HUES64 (cell line): Measurements from ENCODE around the gene SESN3.
A peak's percentile ranks its signal among the peaks of the same experiment; 100 is the strongest.

Source experiments
- H3K27ac ChIP-seq: 2 replicates; pipeline ENCODE4 v1.7.0; 2013; ENCODE audit warnings: low read depth, low read length, inconsistent platforms
- H3K27me3 ChIP-seq: 2 replicates; pipeline ENCODE4 v1.6.1; 2013; ENCODE audit warnings: mild to moderate bottlenecking, low read length; ENCODE audit not compliant: insufficient read depth
- H3K36me3 ChIP-seq: 2 replicates; pipeline ENCODE4 v1.6.1; 2013; ENCODE audit warnings: mild to moderate bottlenecking, low read length; ENCODE audit not compliant: insufficient read depth
- H3K4me1 ChIP-seq: 2 replicates; pipeline ENCODE4 v1.6.1; 2013; ENCODE audit warnings: mild to moderate bottlenecking, low read length, moderate library complexity; ENCODE audit not compliant: insufficient read depth
- H3K4me3 ChIP-seq: 2 replicates; pipeline ENCODE4 v1.5.1; 2013; ENCODE audit warnings: mild to moderate bottlenecking, low read length, moderate library complexity
- H3K9ac ChIP-seq: 2 replicates; pipeline ENCODE4 v1.6.1; 2013; ENCODE audit warnings: mild to moderate bottlenecking, low read depth, low read length
- H3K9me3 ChIP-seq: 2 replicates; pipeline ENCODE4 v1.6.1; 2013; ENCODE audit warnings: low read depth, low read length; ENCODE audit not compliant: insufficient read depth
- WGBS: fragments of 150-250, 120-280 bp; methylation state at CpG from one replicate; pipeline ENCODE4 v1.1.7; 2013; ENCODE audit warnings: missing lambda C conversion rate; 5-methylcytosine and 5-hydroxymethylcytosine counted together

Gene SESN3

GRCh38 chr11:95149651-95150364, 81.2 kb downstream of the SESN3 start:
- Histone ChIP-seq H3K4me3 (peak overlapping the region; percentile 63), H3K9me3 (no peaks in the 10 kb centered on the region), H3K9ac (0 out of 2 replicates have a peak overlapping the region, but pooled peaks have one; percentile 45), H3K27me3 (peaks cover 64% of the 10 kb centered on the region), H3K4me1 (peaks cover 7% of the 10 kb centered on the region; the same call in 1 of the 2 replicates), H3K27ac (no peak overlapping the region), H3K36me3 (no peaks in the 10 kb centered on the region)
- WGBS, result 3% methylated on average over 23 of the region's 23 CpGs

GRCh38 chr11:95148938-95149337, 82.1 kb downstream of the SESN3 start:
- Histone ChIP-seq H3K27me3 (peaks cover 72% of the 10 kb centered on the region), H3K4me3 (no peak overlapping the region), H3K9me3 (no peaks in the 10 kb centered on the region), H3K27ac (no peak overlapping the region), H3K4me1 (peaks cover 7% of the 10 kb centered on the region; the same call in 1 of the 2 replicates), H3K36me3 (no peaks in the 10 kb centered on the region), H3K9ac (no peak overlapping the region)
- 53% methylated on average over 2 of the region's 2 CpGs for WGBS

GRCh38 chr11:95148406-95148805, 82.6 kb downstream of the SESN3 start:
- Histone ChIP-seq H3K9ac (no peak overlapping the region), H3K36me3 (no peaks in the 10 kb centered on the region), H3K4me1 (peaks cover 7% of the 10 kb centered on the region; the same call in 1 of the 2 replicates), H3K27me3 (peaks cover 77% of the 10 kb centered on the region), H3K4me3 (no peak overlapping the region), H3K27ac (no peak overlapping the region), H3K9me3 (no peaks in the 10 kb centered on the region)

- Histone ChIP-seq H3K4me1 (peaks cover 7% of the 10 kb centered on the region; the same call in 1 of the 2 replicates), H3K27ac (no peak overlapping the region), H3K9ac (no peak overlapping the region), H3K27me3 (peaks cover 86% of the 10 kb centered on the region), H3K4me3 (no peak overlapping the region), H3K9me3 (no peaks in the 10 kb centered on the region), H3K36me3 (no peaks in the 10 kb centered on the region)
- 48% methylated on average over 2 of the region's 4 CpGs for WGBS
Measured at GRCh38 chr11:95147364-95147905, 83.6 kb downstream of the SESN3 start.

- Histone ChIP-seq H3K9ac (no peak overlapping the region), H3K4me1 (peaks cover 7% of the 10 kb centered on the region; the same call in 1 of the 2 replicates), H3K36me3 (no peaks in the 10 kb centered on the region), H3K4me3 (no peak overlapping the region), H3K27ac (no peak overlapping the region), H3K9me3 (no peaks in the 10 kb centered on the region), H3K27me3 (peaks cover 98% of the 10 kb centered on the region)
- 91% methylated on average over 4 of the region's 4 CpGs for WGBS
Measured at GRCh38 chr11:95145430-95146060, 85.5 kb downstream of the SESN3 start.

- peaks cover 6% of the 10 kb centered on the region; the same call in 1 of the 2 replicates for H3K4me1 ChIP-seq
- H3K9ac ChIP-seq, result no peak overlapping the region
- H3K36me3 ChIP-seq, result no peaks in the 10 kb centered on the region
- 86% methylated on average over 7 of the region's 7 CpGs for WGBS
- H3K4me3 ChIP-seq, result no peak overlapping the region
- H3K27ac ChIP-seq, result no peak overlapping the region
- no peaks in the 10 kb centered on the region for H3K9me3 ChIP-seq
- H3K27me3 ChIP-seq, result peaks cover 95% of the 10 kb centered on the region
Measured at GRCh38 chr11:95144313-95145235, 86.4 kb downstream of the SESN3 start.

GRCh38 chr11:95143106-95143681, 87.8 kb downstream of the SESN3 start:
- H3K4me3 ChIP-seq, result no peak overlapping the region
- H3K9me3 ChIP-seq, result no peaks in the 10 kb centered on the region
- 87% methylated on average over 6 of the region's 6 CpGs for WGBS
- H3K36me3 ChIP-seq, result no peaks in the 10 kb centered on the region
- peaks cover 81% of the 10 kb centered on the region for H3K27me3 ChIP-seq
- no peak overlapping the region for H3K9ac ChIP-seq
- no peak overlapping the region for H3K27ac ChIP-seq
- peaks cover 4% of the 10 kb centered on the region; the same call in 1 of the 2 replicates for H3K4me1 ChIP-seq

GRCh38 chr11:95142431-95142830, 88.6 kb downstream of the SESN3 start:
- H3K4me3 ChIP-seq, result no peak overlapping the region
- no peaks in the 10 kb centered on the region for H3K36me3 ChIP-seq

GRCh38 chr11:95140397-95141033, 90.5 kb downstream of the SESN3 start:
- Histone ChIP-seq H3K36me3 (no peaks in the 10 kb centered on the region), H3K9me3 (no peaks in the 10 kb centered on the region), H3K27me3 (peaks cover 62% of the 10 kb centered on the region), H3K27ac (no peak overlapping the region), H3K4me1 (no peaks in the 10 kb centered on the region), H3K4me3 (no peak overlapping the region), H3K9ac (no peak overlapping the region)
- WGBS, result 82% methylated on average over 4 of the region's 4 CpGs

More at GRCh38 chr11:95142431-95142830, 88.6 kb downstream of the SESN3 start:
- 80% methylated on average over 1 of the region's 2 CpGs for WGBS
- H3K9ac ChIP-seq, result no peak overlapping the region
- H3K27ac ChIP-seq, result no peak overlapping the region
- H3K4me1 ChIP-seq, result peaks cover 4% of the 10 kb centered on the region; the same call in 1 of the 2 replicates
- H3K9me3 ChIP-seq, result no peaks in the 10 kb centered on the region
- peaks cover 81% of the 10 kb centered on the region for H3K27me3 ChIP-seq

- Histone ChIP-seq H3K27ac (no peak overlapping the region), H3K4me3 (no peak overlapping the region), H3K4me1 (no peaks in the 10 kb centered on the region), H3K36me3 (no peaks in the 10 kb centered on the region), H3K27me3 (peaks cover 42% of the 10 kb centered on the region), H3K9ac (no peak overlapping the region), H3K9me3 (no peaks in the 10 kb centered on the region)
- 25% methylated on average over 1 of the region's 2 CpGs for WGBS
Measured at GRCh38 chr11:95138448-95138847, 92.6 kb downstream of the SESN3 start.
